Endothelial cell of hepatic sinusoid (primary cell): ENCODE data around the gene MMP11.

Experiments used
- in situ Hi-C: cut with HindIII; loops from 2 replicates; pipeline ENCODE4 v1.10.0; 2017; ENCODE audit warnings: low sequenced_read_pairs

The MMP11 gene

GRCh38 chr22:23828800-23829680 is 56.4 kb downstream of the MMP11 start:
- in situ Hi-C loops = no loop called here

GRCh38 chr22:23829845-23830372 is 57.3 kb downstream of the MMP11 start:
- in situ Hi-C loops = no loop called here

- in situ Hi-C loops = no loop called here
Observed at GRCh38 chr22:23831261-23831660, 58.6 kb downstream of the MMP11 start.

GRCh38 chr22:23831781-23832180 is 59.1 kb downstream of the MMP11 start:
- in situ Hi-C loops = no loop called here

- in situ Hi-C loops = no loop called here
Observed at GRCh38 chr22:23832226-23833016, 59.8 kb downstream of the MMP11 start.

- in situ Hi-C loops = no loop called here
Observed at GRCh38 chr22:23833017-23833751, 60.5 kb downstream of the MMP11 start.
